Right lobe of liver (tissue), 6 donors: Measurements from ENCODE around the gene CABP7. TPM values are rescaled to one million over a fixed set of nuclear protein-coding genes. Genes with fewer than 3 reads are reported as not detected.

ENCODE experiments used
- ATAC-seq, 4 donors: fragments of 200-7000 bp; cut with Tn5 transposase; one replicate each; pipeline ENCODE4 v1.9.1; 2020; ENCODE audit warnings: mild to moderate bottlenecking in 4 of 4, moderate library complexity in 4 of 4
- DNase-seq, 3 donors: peaks; one replicate each; pipeline ENCODE4 v3.0.0-alpha.2; 2020
- H3K27ac ChIP-seq, 3 donors: fragments of 200-600 bp; one replicate each; pipeline ENCODE4 v1.8.0; 2022
- H3K27me3 ChIP-seq, 2 donors: fragments of 200-600 bp; one replicate each; pipeline ENCODE4 v1.8.0; 2022
- H3K36me3 ChIP-seq, 4 donors: fragments of 200-600 bp; sonication (generic) in 1 of 4; one replicate each; pipeline versions ENCODE4 v1.5.1 to v1.8.0; 2017 to 2022; ENCODE audit warnings: control low read depth in 1 of 4
- H3K4me1 ChIP-seq, 4 donors: fragments of 200-600 bp; sonication (generic) in 1 of 4; one replicate each; pipeline versions ENCODE4 v1.5.1 to v1.8.0; 2017 to 2022; ENCODE audit warnings: control low read depth in 1 of 4
- H3K4me3 ChIP-seq, 3 donors: fragments of 200-600 bp; one replicate each; pipeline ENCODE4 v1.8.0; 2022
- H3K9me3 ChIP-seq, 4 donors: fragments of 200-600 bp; sonication (generic) in 1 of 4; one replicate each; pipeline versions ENCODE4 v1.5.1 to v1.8.0; 2017 to 2022; ENCODE audit warnings: control low read depth in 1 of 4
- CTCF ChIP-seq, 4 donors: fragments of 200-600 bp in 3 of 4; fragments of 450-650 bp in 1 of 4; IDR thresholded peaks; one replicate each; pipeline versions ENCODE4 v1.5.1 to v1.8.0; 2016 to 2022; ENCODE audit warnings: antibody characterized with exemption in 4 of 4, mild to moderate bottlenecking in 2 of 4
- POLR2A ChIP-seq: fragments of 450-650 bp; IDR thresholded peaks from one replicate; pipeline ENCODE4 v1.6.1; 2017; ENCODE audit warnings: antibody characterized with exemption, mild to moderate bottlenecking
- WGBS: methylation state at CpG from one replicate; pipeline ENCODE4 v1.1.6; 2018; ENCODE audit warnings: low coverage, low lambda C conversion rate; ENCODE audit not compliant: insufficient coverage; ENCODE audit errors: missing lambda C conversion rate; 5-methylcytosine and 5-hydroxymethylcytosine counted together
- intact Hi-C, 2 donors: fragments of 100-400 bp; cut with DNase I; formaldehyde crosslinking; loops; one replicate each; pipeline versions ENCODE4 v1.11.2 to v1.14.1; 2022
- total RNA-seq, 6 experiments: library from RNA; depleted of rRNA in 2 of 6; stranded (reverse); fragments of >200 nt in 2 of 6; fragmentation: NEBNext Ultra II Directional in 3 of 6; extraction: Animal tissue kit (Norgen Biotek cat#: 25700) in 3 of 6; gene quantifications; one replicate each; pipeline versions ENCODE4 v1.1.0 to v1.2.4, GENCODE V29; 2016 to 2023
- donor health status: DM: no; HTN: yes; CAD: no.
- donor health status: DM: no; HTN: no; CAD: no.
- donor health status: DM: no; HTN: no; CAD: no.
- donor health status: DM: no; HTN: yes; CAD: no.
- donor health status: DM: no; HTN: yes; CAD: no.

CABP7 gene
- total RNA-seq, 6 experiments from 2014 or later: not detected

DNA sequence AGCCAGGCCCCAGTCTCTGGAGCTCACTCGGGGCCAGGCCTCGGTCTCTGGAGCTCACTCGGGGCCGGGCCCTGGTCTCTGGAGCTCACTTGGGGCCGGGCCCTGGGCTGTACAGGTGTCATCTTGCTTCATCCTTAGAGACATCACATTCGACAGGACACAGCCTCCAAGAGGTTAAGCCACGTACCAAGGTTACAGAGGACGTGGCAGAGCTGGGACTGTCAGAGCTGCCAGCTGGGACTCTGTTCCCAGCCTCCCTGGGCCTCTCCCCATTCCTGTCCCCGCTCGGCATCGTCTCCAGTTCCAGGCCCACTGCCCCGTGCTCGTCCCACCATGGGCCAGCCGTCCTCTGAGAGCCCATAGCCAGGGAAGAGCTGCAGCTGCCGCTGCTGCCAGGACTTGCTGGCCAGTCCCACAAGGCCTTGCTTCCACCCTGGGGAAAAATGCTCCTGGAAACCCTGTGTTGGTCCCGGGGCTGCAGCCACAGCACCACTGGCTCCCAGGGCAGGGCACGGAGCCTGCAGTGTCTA is 19.6 kb downstream of the CABP7 start:
- H3K27ac ChIP-seq: no peak overlapping the region
- DNase-seq (no peak), ATAC-seq (no peak)
- 100% methylated on average over 5 of the region's 17 CpGs for WGBS
- no peak for TF ChIP-seq CTCF (IDR thresholded peaks at IDR 0.05)
- TF ChIP-seq POLR2A: no peak
- H3K9me3 ChIP-seq: no peaks in the 10 kb centered on the region
- peaks cover 0 to 10% (median 3%) of the 10 kb centered on the region in 4 donors for H3K36me3 ChIP-seq
- no peaks in the 10 kb centered on the region for H3K4me1 ChIP-seq
- intact Hi-C loops: no loop called here
- H3K27me3 ChIP-seq: no peaks in the 10 kb centered on the region
- H3K4me3 ChIP-seq: no peak overlapping the region

GRCh38 chr22:29740216-29740615 is 20.4 kb downstream of the CABP7 start:
- Histone ChIP-seq H3K4me1 (no peaks in the 10 kb centered on the region), H3K4me3 (no peak overlapping the region), H3K27ac (no peak overlapping the region), H3K36me3 (peaks cover 0 to 10% (median 3%) of the 10 kb centered on the region in 4 donors), H3K27me3 (no peaks in the 10 kb centered on the region), H3K9me3 (no peaks in the 10 kb centered on the region)
- ATAC-seq (no peak), DNase-seq (no peak)
- 80% methylated on average over 1 of the region's 5 CpGs for WGBS
- intact Hi-C loops: no loop called here
- TF ChIP-seq CTCF (IDR thresholded peaks at IDR 0.05) (no peak), POLR2A (no peak)

GRCh38 chr22:29741926-29742325 is 22.1 kb downstream of the CABP7 start:
- DNase-seq (no peak), ATAC-seq (no peak)
- peaks cover 0 to 19% (median 3%) of the 10 kb centered on the region in 4 donors for H3K36me3 ChIP-seq
- no peaks in the 10 kb centered on the region for H3K27me3 ChIP-seq
- TF ChIP-seq POLR2A (no peak), CTCF (IDR thresholded peaks at IDR 0.05) (no peak)
- no peak overlapping the region for H3K27ac ChIP-seq
- intact Hi-C loops: no loop called here
- WGBS: 100% methylated on average over 1 of the region's 2 CpGs
- no peak overlapping the region for H3K4me3 ChIP-seq
- H3K9me3 ChIP-seq: no peaks in the 10 kb centered on the region
- no peaks in the 10 kb centered on the region for H3K4me1 ChIP-seq

GRCh38 chr22:29742326-29742725 is 22.5 kb downstream of the CABP7 start:
- H3K4me3 ChIP-seq: no peak overlapping the region
- no peak for ATAC-seq
- H3K4me1 ChIP-seq: no peaks in the 10 kb centered on the region
- H3K36me3 ChIP-seq: peaks cover 0 to 19% (median 3%) of the 10 kb centered on the region in 4 donors
- TF ChIP-seq CTCF (IDR thresholded peaks at IDR 0.05) (no peak), POLR2A (no peak)
- 72% methylated on average over 7 of the region's 13 CpGs for WGBS
- no peaks in the 10 kb centered on the region for H3K9me3 ChIP-seq
- intact Hi-C loops: no loop called here
- DNase-seq: no peak
- no peak overlapping the region for H3K27ac ChIP-seq
- H3K27me3 ChIP-seq: no peaks in the 10 kb centered on the region

DNA sequence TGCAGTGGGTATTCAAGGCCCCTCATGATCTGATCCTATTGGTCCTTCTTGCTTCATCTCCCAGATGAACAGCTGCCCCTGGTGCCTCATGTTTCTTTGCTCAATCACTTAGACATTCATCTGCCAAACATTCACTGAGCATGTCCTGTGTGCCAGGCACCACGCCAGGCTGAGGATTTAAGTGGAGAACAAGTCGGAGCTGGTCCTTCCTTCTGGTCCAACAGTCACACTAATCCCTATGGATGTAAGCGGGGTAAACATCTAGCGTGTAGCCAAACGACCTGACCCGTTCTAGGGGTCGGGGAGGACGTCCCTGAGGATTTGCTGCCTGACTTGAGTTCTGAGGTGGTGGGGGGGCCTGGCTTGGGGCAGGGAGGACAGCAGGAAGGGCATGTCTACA is 25.1 kb downstream of the CABP7 start:
- DNase-seq (no peak), ATAC-seq (peak in 1 of 4 donors; percentile 47)
- Histone ChIP-seq H3K4me3 (no peak overlapping the region), H3K4me1 (no peaks in the 10 kb centered on the region), H3K27me3 (no peaks in the 10 kb centered on the region), H3K27ac (no peak overlapping the region), H3K36me3 (peaks cover 0 to 15% (median 3%) of the 10 kb centered on the region in 4 donors), H3K9me3 (no peaks in the 10 kb centered on the region)
- intact Hi-C loops: no loop called here
- TF ChIP-seq POLR2A: no peak
- no peak for TF ChIP-seq CTCF (IDR thresholded peaks at IDR 0.05)
- WGBS: 74% methylated on average over 8 of the region's 8 CpGs
